Measurements from ENCODE around the gene CDK11A. TPM values are rescaled to one million over a fixed set of nuclear protein-coding genes. Genes with fewer than 3 reads are reported as not detected.

CDK11A gene
- total RNA-seq, 2 experiments from 2014 or later = 206 to 217 TPM

GRCh38 chr1:1669468-1670440, 54.4 kb downstream of the CDK11A start:
- no peak overlapping the region for H3K27ac ChIP-seq (ENCODE audit: low read depth in 1 of 2, low read length in 2 of 2)
- no peak for DNase-seq
- H3K9me3 ChIP-seq (ENCODE audit: control insufficient read depth in 1 of 2, insufficient read depth in 1 of 2, low read length in 2 of 2) = no peaks in the 10 kb centered on the region
- H3K4me1 Mint-ChIP-seq (ENCODE audit: low read depth) = no peaks in the 10 kb centered on the region
- POLR2A ChIA-PET = interaction anchor here (1.1 kb wide), 1 partner anchor 115 kb away, joined by 3 read pairs; no protein-coding TSS in a partner anchor
- H3K27me3 ChIP-seq (ENCODE audit: control insufficient read depth in 1 of 2, insufficient read depth in 2 of 2, low read length in 2 of 2) = no peaks in the 10 kb centered on the region
- H3K4me1 ChIP-seq (ENCODE audit: insufficient read depth, low read length) = no peaks in the 10 kb centered on the region
- H3K27ac Mint-ChIP-seq = no peak overlapping the region
- no peaks in the 10 kb centered on the region for H3K9me3 Mint-ChIP-seq
- no peaks in the 10 kb centered on the region for H3K27me3 Mint-ChIP-seq
- H3K4me3 Mint-ChIP-seq = no peak overlapping the region
- peaks cover 66% of the 10 kb centered on the region for H3K36me3 ChIP-seq (ENCODE audit: insufficient read depth, low read length)
- intact Hi-C loops (cut with DNase I, micrococcal nuclease) = no loop called here
- ATAC-seq (ENCODE audit: poor library complexity) = no peak
- CTCF ChIA-PET = interaction anchor here (0.6 to 1.4 kb wide), 2 partner anchors 9 to 568 kb away, joined by 3 to 4 read pairs; no protein-coding TSS in a partner anchor
- H3K36me3 Mint-ChIP-seq (ENCODE audit: low read depth) = peaks cover 35% of the 10 kb centered on the region
- no peak overlapping the region for H3K4me3 ChIP-seq (ENCODE audit: low read length)
- no peak for TF ChIP-seq CTCF (IDR thresholded peaks at IDR 0.05)

DNA sequence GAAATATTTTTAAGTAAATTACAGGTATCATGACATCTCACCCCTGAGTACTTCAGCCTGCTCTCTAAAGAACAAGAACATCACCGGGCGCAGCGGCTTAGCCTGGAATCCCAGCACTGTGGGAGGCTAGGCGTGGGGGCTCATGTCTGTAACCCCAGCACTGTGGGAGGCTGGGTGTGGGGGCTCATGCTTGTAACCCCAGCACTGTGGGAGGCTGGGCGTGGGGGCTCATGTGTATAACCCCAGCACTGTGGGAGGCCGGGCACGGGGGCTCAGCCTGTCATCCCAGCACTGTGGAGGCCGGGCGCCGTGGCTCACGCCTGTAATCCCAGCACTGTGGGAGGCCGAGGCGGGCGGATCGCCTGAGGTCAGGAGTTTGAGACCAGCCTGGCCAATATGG, 57.6 kb downstream of the CDK11A start:
- H3K27ac Mint-ChIP-seq = no peak overlapping the region
- POLR2A ChIA-PET = no interaction called here
- peaks cover 9% of the 10 kb centered on the region for H3K4me1 ChIP-seq (ENCODE audit: insufficient read depth, low read length)

GRCh38 chr1:1665815-1666251, 58.3 kb downstream of the CDK11A start:
- H3K36me3 ChIP-seq (ENCODE audit: insufficient read depth, low read length) = peaks cover 42% of the 10 kb centered on the region
- ATAC-seq (ENCODE audit: poor library complexity) = no peak
- intact Hi-C loops (cut with DNase I, micrococcal nuclease) = no loop called here

More for the DNA sequence above, 57.6 kb downstream of the CDK11A start:
- no peaks in the 10 kb centered on the region for H3K27me3 Mint-ChIP-seq
- H3K4me3 ChIP-seq (ENCODE audit: low read length) = no peak overlapping the region
- CTCF ChIA-PET = no interaction called here
- no peaks in the 10 kb centered on the region for H3K9me3 Mint-ChIP-seq
- H3K36me3 ChIP-seq (ENCODE audit: insufficient read depth, low read length) = peaks cover 49% of the 10 kb centered on the region
- no peak overlapping the region for H3K27ac ChIP-seq (ENCODE audit: low read depth in 1 of 2, low read length in 2 of 2)
- H3K9me3 ChIP-seq (ENCODE audit: control insufficient read depth in 1 of 2, insufficient read depth in 1 of 2, low read length in 2 of 2) = no peaks in the 10 kb centered on the region
- ATAC-seq (ENCODE audit: poor library complexity) = no peak
- intact Hi-C loops (cut with DNase I, micrococcal nuclease) = no loop called here
- no peaks in the 10 kb centered on the region for H3K4me1 Mint-ChIP-seq (ENCODE audit: low read depth)
- no peak for DNase-seq
- TF ChIP-seq CTCF (IDR thresholded peaks at IDR 0.05) = no peak
- H3K27me3 ChIP-seq (ENCODE audit: control insufficient read depth in 1 of 2, insufficient read depth in 2 of 2, low read length in 2 of 2) = no peaks in the 10 kb centered on the region
- peaks cover 32% of the 10 kb centered on the region for H3K36me3 Mint-ChIP-seq (ENCODE audit: low read depth)
- no peak overlapping the region for H3K4me3 Mint-ChIP-seq

More at GRCh38 chr1:1665815-1666251, 58.3 kb downstream of the CDK11A start:
- no peaks in the 10 kb centered on the region for H3K27me3 Mint-ChIP-seq
- no peaks in the 10 kb centered on the region for H3K4me1 Mint-ChIP-seq (ENCODE audit: low read depth)
- no peaks in the 10 kb centered on the region for H3K9me3 ChIP-seq (ENCODE audit: control insufficient read depth in 1 of 2, insufficient read depth in 1 of 2, low read length in 2 of 2)
- no peak overlapping the region for H3K4me3 ChIP-seq (ENCODE audit: low read length)
- DNase-seq = peak in 9 of 14 experiments; percentile 11 to 56 (median 31)
- no peaks in the 10 kb centered on the region for H3K9me3 Mint-ChIP-seq
- H3K27ac ChIP-seq (ENCODE audit: low read depth in 1 of 2, low read length in 2 of 2) = no peak overlapping the region
- no peaks in the 10 kb centered on the region for H3K27me3 ChIP-seq (ENCODE audit: control insufficient read depth in 1 of 2, insufficient read depth in 2 of 2, low read length in 2 of 2)
- CTCF ChIA-PET = interaction anchor here (0.6 to 1.3 kb wide), 2 partner anchors 13 to 63 kb away, joined by 3 read pairs; no protein-coding TSS in a partner anchor
- H3K36me3 Mint-ChIP-seq (ENCODE audit: low read depth) = peaks cover 26% of the 10 kb centered on the region
- H3K27ac Mint-ChIP-seq = no peak overlapping the region
- peak; percentile 59 for TF ChIP-seq CTCF (IDR thresholded peaks at IDR 0.05)
- no peak overlapping the region for H3K4me3 Mint-ChIP-seq
- peaks cover 9% of the 10 kb centered on the region for H3K4me1 ChIP-seq (ENCODE audit: insufficient read depth, low read length)
- POLR2A ChIA-PET = interaction anchor here (1.0 kb wide), 1 partner anchor 50 kb away, joined by 3 read pairs; no protein-coding TSS in a partner anchor
